NCI-H128 (cell line): ENCODE results near the gene GULP1.
A peak's percentile ranks its signal among the peaks of the same experiment; 100 is the strongest.
"Not testable (repeated sequence)": the region's sequence is repeated elsewhere in the genome, so short reads cannot be mapped to it uniquely, and the experiment has no call there.

Source experiments
- DNase-seq: peaks from one replicate; lab custom pipeline; 2025; ENCODE audit not compliant: unreplicated experiment; lab: John Stamatoyannopoulos, UW

GULP1 gene

DNA sequence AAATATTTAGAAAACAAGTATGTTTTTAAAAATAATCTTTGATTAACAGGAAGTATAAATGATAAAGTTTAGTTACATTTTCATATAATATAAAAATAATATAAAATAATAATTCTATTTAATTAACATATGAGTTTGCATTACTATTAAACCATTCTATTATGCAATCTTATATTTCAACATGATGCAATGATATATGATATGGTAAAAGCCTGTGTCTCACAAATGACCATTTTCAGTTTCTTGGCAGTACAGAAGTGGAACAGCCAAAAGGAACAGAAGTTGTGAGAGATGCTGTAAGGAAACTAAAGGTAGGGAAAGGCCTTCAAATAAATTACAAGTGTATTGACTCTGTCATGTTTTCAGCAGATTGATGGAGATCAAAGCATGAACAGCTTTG lies 230.8 kb downstream of the GULP1 start:
- no peak for DNase-seq

DNA sequence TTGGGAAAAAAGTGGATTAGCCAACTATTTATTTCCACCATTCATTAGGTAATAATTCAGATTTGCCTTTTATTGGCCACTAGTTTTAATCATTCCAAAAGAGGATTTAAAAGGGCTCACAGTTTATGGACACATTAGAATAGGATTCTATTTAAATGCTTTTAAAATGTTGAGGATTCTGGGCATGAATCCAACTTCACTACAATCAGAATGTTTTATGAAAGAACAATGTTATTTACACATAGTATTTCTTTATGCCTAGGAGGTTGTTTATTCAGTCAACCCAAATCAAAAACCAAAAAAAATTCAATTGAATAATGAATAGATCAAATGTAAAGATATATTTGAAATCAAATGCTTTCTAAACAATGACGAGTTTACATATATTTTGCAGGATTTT lies 232.2 kb downstream of the GULP1 start:
- no peak for DNase-seq

DNA sequence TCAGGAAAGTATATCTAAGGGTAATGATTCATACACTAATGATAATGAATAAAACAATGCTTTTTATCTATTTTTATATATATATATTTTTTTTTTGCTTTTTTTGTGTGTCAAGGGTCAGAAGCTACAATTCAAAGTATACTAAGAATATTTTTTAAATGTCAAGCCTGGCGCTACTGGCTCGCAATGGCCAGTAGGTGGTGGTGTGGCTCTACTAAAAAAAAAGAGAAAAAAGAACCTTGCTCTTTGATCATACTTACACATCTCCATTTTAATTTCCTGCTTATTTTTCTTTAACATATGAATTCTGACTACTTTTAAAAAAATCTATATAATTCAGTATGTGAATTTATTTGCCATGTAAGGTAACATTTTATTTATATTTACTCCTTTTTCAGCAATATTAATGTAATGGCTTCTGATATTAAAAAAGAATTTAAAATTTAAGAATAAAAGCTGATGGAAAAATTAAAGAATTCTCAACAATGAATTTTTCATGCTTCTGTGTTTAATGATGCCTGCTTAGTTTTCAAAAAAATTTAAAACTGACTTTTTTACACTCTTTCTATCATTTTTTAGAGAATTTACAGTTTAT lies 232.9 kb downstream of the GULP1 start:
- DNase-seq, result peak; percentile 2

DNA sequence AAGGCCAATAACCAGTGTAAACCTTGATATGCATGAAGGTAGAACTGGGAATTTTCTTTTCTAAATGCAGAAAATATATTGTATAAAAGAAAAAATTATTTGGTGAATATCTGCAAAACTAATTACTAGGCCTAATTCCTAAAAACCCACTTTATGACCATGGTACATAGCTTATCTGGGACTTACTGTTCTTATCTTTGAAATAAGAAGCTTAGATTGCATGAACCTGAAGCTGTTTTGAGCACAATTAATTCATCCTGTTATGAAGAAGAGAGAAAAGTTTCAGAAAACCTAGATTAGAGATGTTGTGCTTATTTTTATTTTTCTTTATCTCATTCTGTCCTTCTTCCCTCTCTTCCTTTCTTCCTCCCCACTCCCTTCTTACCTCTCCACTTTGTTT lies 235.0 kb downstream of the GULP1 start:
- DNase-seq, result no peak

DNA sequence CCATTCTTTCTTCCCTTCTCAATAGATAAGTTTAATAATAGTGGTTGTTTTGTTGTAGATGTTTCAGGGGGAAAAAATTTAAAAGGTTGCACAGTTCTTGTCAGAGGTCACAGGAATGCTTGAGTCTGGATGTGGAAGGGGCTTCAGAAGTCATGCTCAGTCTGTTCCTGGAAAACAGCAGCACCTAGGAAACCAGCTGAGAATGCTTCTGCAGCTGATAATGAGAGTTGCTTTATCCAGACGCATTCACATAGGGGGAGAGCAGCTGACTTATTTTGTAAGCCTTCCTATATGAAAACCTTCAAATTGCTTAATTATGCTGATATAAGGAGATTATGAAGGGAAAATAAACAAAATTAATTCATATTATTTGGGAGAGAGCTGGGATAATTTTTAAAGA lies 235.5 kb downstream of the GULP1 start:
- no peak for DNase-seq

DNA sequence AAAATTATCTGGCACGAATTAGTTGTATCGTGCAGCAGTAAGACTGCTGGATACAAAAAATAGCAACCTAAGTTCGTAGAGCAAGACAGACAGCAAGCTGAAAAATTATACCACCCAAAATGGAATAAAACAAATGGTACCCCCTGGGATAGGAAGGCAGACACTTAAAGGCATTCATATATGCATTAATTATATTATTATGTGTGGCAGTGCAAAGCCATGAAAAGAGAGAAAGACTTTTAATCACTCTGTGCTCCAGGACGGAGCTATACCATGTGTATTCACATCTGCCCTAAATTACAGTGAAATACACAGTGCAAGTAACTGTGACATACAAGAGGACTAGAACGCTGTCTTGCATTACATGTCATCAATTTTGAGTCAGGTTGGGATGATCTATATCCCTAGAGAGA lies 235.9 kb downstream of the GULP1 start:
- DNase-seq, result no peak

DNA sequence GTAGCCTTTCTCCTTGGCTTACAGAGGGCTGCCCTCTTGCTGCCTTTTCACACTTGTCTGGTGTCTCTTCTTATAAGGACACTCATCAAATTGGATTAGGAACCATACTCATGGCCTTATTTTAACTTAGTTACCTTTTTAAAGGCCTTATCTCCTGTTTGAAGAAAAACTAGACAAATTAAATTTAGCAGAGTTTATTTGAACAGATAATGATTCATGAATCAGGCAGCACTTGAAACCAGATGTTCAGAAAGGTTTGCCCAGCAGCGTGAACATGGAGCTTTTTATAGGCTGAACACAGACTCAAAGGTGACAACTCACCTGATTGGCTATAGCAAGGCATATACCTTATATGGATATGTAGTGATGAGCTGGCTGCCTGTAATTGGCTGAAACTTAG lies 238.0 kb downstream of the GULP1 start:
- no peak for DNase-seq

DNA sequence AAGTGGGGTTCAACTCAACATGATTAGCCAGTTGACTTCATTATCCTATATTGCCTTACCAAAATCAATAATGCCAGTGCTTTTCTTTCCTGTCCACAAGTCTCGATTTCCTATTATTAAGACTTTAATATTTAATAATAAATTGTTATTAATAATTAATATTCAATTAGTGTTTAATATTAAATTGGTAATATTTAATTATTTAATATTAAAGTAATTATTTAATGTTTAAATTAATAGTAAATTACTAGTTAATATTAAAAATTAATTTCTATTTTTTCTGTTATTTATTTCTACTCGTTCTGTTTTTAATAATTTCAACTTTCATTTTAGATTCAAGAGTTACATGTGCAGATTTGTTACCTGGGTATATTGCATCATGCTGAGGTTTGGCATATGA lies 243.2 kb downstream of the GULP1 start:
- no peak for DNase-seq

DNA sequence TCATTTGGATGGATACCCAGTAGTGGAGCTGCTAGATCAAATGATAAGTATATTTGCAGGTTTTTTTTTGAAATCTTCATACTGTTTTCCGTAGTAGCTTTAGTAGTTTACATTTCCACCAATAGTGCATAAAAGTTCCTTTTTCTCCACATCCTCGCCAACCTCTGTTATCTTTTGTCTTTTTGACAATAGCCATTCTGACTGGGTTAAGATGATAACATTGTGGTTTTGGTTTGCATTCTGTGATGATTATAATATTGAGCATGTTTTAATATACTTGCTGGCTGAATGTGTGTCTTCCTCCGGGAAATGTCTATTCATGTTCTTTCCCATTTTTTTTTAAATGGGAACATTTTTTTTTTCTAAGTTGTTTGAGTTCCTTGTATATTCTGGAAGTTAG lies 260.0 kb downstream of the GULP1 start:
- no peak for DNase-seq

DNA sequence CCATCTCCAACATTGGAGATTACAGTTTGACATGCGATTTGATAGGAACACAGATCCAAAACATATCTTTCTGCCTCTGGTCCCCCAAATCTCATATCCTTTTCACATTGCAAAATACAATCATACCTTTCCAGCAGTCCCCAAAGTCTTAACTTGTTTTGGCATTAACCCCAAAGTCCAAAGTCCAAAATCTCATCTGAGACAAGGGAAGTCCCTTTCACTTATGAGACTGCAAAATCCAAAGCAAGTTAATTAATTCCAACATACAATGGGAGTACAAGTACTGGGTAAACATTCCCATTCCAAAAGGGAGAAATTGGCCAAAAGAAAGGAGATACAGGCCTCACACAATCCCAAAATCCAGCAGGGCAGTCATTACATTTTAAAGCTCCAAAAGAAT lies 265.4 kb downstream of the GULP1 start:
- DNase-seq, result no peak

DNA sequence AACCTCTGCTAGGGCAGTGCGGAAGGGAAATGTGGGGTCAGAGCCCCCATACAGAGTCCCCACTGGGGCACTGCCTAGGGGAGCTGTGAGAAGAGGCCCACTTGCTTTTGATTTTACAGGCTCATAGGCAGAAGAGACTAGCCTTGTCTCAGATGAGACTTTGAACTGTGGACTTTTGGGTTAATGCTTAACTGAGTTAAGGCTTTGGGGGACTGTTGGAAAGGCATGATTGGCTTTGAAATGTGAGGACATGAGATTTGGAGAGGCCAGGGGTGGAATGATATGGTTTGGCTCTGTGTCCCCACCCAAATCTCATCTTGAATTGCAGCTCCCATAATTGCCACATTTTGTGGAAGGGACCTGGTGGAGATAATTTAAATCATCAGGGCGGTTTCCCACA lies 267.8 kb downstream of the GULP1 start:
- not testable (repeated sequence) for DNase-seq

DNA sequence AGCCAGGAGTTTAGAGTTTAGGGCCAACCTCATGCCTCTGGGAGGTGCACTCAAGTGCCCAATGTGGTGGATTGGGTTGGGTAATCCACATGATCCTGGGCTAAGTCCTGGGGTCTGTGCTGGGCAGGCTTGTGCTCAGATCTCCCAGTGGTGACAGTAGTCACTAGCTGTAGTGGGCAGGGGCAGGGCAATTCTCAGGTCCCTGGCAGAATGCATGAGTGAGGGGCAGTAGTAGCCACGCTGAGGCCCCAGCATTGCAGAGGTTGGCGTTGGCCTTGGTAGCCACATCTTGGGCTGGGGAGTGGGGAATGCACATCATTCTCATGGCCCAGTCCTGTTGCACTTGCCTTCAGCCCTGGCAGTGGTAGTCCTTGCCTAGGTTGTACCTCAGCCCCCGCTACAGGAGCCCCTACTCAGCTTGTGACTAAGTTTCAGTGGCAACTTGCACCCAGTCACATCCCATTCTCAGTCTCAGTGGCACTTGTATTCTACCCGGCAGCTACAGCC lies 269.9 kb downstream of the GULP1 start:
- DNase-seq, result no peak

DNA sequence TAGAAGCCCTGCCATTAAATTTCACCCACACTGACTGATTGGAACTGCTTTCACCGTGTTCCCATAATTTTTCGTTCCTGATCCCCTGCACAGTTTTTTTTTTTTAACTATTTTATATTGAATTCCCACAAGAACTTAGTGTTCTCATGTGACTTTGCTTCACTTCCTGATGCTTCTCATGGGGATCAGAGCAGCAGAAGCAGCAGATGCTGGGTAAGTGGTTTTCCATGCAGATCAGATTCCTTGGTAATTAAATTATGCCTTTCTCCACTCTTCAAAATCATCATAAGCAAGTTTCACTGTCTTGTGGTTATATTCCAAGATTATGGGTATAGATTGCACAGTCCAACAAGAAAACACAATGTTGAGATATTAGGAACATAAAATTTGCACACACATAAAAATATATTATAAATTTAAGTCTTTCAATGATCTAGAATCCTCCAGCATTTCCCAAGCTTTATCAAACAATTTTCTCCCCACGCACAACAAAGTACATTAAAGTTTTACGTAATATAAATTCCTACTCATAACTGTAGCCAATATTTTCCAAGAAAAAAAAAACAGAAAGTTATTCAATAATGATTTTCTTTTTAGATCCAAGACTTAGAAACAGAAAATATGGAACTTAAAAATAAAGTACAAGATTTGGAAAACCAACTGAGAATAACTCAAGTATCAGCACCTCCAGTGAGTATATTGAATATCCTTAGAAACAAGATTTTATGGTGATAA lies 277.9 kb downstream of the GULP1 start:
- no peak for DNase-seq

DNA sequence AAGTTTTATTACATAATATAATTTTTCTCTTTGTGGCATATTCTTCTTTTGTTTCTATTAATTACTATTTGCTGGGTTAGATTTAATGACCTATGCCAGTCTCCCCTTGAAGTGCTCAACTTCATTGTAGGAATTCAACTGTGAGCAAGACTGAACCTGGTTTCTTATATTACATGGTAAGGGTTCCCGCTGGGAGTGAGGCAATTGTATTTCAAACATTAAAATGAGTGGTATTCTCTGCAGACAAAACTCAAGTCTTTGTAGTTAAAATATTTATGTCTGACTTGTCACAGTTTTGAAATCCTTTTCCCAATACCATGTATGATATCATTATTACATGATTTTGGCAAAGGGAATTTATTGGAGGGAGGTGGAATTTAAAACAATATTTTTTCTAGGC lies 278.7 kb downstream of the GULP1 start:
- DNase-seq, result no peak

DNA sequence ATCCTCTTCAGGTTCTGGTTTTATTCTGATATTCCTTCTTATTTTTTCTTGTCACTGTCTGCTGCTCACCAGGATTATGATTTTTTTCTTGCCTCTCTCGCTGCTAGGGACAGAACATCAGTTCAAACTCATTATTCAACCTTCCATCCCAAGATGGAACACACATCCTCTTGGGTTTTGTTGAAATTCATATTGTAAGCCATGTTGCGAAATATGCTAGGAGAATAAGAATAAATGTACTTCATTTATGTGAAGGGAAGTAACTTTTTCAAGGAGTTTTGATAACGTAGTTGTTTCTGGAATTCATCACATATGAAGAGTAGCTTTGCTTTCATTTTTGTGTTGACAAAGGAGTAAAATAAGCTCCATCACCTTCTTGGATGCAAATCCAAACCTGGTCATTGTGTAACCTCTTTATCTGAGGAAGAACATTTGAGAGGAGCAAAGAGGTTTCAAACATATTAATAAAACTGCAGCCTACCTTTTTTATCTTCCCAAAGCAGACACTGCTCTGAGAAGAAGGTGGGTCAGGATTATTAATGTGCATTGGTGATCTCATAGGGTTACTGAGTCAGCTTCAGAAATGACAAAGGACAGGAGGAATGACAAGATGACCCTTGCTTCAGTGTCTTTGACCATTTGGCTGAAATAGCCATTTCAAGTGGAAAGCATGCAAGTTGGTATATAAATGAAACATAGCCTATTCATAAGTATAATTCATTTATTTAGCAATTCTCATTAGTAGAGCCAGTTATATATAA lies 280.0 kb downstream of the GULP1 start:
- DNase-seq, result no peak

DNA sequence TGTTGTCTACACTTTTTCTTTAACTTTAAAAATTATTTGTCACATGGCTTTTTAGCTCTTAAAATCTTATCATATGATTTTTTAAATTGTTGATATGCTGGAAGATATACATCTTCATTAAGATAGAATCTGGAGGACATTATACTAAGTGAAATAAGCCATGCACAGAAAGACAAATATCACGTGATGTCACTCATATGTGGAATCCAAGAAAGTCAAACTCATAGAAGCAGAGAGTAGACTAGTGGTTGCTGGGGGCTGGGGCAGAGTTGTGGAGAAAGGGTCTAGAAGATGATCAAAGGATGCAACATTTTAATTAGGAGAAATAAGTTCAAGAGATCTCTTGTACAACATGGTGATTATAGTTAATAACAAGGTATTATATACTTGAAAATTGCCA lies 280.9 kb downstream of the GULP1 start:
- DNase-seq, result no peak

DNA sequence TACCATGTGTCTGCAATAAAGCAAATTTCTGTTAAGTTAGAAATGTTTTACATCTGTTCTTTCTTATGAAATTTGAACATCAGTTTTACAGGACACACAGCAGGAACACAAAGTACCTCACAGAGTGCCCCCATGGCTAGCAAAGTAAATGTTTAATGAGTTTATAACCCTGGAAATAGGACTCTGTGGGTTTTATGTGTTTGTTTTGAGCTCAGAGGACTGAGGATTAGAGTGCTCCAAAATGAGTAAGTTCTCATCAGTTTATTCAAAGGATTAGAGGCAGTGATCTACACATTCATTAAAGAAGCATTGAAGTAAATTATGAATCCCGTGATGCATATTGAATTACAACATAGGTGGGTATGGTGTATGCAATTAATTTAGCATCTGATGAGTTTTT lies 281.8 kb downstream of the GULP1 start:
- no peak for DNase-seq

DNA sequence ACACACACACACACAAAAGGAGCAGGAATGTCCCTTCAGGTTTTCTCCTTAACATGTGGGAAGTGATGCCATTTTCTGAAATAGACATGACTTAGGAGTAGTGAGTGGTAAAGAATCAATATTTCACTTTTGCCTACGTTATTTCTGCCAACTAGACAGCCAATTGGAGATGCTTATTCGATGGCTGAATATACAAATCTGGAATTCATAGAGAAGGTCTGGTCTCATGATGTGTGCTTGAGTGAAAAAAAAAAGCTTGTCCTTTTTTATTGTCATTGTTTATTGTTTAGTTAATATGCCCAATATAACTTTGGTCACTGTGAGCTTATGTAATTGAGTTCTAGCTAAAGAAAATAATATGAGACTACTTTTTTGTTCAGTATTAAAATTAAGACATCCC lies 284.3 kb downstream of the GULP1 start:
- no peak for DNase-seq

DNA sequence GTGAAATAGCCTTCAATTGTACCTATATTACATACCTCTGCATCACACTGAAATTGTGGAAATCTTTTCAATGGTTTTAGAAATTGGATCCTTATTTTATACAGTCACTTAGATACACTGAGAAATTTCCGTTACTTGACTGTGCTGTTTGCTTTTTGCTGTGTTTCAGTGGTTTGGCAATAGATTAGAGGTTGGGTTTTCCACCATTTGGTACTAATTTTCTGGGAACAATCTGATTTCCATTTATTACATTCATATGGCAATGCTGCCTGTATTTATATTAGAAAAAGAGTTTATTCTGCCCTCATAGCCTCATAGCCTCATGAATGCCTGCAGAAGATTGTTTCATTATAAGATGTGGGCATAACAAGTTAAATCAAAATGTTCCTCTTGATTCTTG lies 285.0 kb downstream of the GULP1 start:
- no peak for DNase-seq

DNA sequence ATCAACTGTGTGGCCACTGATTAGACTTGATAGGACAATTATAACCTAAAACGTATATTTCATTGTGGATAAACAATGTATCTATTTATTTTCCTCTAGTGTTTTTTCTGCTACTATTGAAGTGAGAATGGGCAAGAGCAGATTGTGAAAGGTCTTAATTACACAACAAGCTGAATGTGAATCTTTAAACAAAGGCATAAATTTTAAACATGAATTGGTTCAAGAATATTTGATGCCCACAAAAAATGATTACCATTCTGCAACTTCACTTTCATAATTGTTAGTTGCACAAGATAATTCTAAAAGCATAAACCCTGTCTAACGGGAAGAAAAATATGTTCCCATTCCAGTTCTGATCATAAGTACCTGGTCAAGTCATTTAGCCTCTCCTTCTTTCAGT lies 285.6 kb downstream of the GULP1 start:
- no peak for DNase-seq

DNA sequence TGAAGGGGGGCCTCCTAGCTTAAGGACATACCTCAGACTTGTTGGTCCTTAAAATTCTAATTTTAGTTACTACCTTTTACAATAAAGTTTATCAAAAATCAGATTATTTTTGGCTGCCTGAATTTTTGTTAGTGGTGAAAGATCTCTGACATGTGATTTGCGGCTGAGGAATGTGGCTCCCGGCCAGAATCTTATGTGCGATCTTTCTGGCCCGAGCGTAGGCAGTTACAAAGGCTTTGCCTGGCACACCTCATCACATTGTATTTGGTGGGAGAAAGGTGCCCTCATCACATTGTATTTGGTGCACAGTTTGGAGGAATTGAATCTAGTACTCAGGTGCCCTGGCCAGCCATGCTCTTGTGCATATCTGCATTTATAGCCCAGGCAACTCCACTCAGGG lies 289.1 kb downstream of the GULP1 start:
- no peak for DNase-seq

DNA sequence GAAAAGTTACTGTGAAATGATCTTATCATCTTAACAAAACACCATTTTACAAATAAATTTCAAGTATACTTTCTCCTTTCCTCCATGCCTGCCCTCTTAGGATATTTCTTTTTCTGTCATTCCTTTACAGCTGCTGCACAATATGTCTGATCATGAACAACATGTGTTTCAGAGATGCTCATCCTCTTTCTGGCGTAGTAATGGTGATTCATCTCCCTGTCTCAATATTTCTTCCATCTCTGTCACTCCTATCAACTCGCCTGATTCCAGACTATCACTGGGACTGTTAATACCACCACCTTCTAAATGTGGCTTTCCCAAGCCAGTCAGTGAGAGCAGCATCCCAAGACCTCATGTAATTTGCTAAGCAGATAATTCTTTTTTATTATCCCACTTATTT lies 290.5 kb downstream of the GULP1 start:
- DNase-seq, result no peak
